ENCODE measurements around the gene MYADM. TPM values are rescaled to one million over a fixed set of nuclear protein-coding genes. Genes with fewer than 3 reads are reported as not detected.
A peak's percentile ranks its signal among the peaks of the same experiment; 100 is the strongest.

The MYADM gene
- total and polyA plus RNA-seq, 2 of the 13 experiments (the other 11 are each of a cell fraction or from before 2014, with no cell fraction given): 19.9 to 38.1 TPM

- CTCF ChIA-PET (ENCODE audit: low intra/inter-chr PET ratio, low total read pairs): interaction anchor here (1.5 kb wide), 1 partner anchor 37 kb away, joined by 3 read pairs; no protein-coding TSS in a partner anchor
- no peak for FAIRE-seq
These were observed 11.1 kb downstream of the MYADM start for GRCh38 chr19:53878776-53879139.

GRCh38 chr19:53879140-53880081 lies 11.7 kb downstream of the MYADM start:
- Histone ChIP-seq H3K4me1 (ENCODE audit: insufficient read depth, low read length) (peaks cover 30% of the 10 kb centered on the region), H3K4me2 (ENCODE audit: low read depth, low read length) (peak overlapping the region; percentile 99), H3K27me3 (ENCODE audit: control insufficient read depth in 1 of 2, insufficient read depth in 2 of 2, low read length in 2 of 2) (peaks cover 0 to 28% of the 10 kb centered on the region in 2 experiments; a peak in 3 of 5 replicates), H3K79me2 (ENCODE audit: insufficient read depth, low read length) (no peaks in the 10 kb centered on the region), H3K9me3 (ENCODE audit: low read length) (no peaks in the 10 kb centered on the region), H3K36me3 (replicated peaks in 1 of 2; ENCODE audit: control insufficient read depth in 1 of 2, insufficient read depth in 2 of 2, low read length in 2 of 2) (peaks cover 2 to 8% of the 10 kb centered on the region in 2 experiments; a peak in 2 of 5 replicates), H2AFZ (ENCODE audit: low read length) (peak overlapping the region; percentile 67), H4K20me1 (ENCODE audit: insufficient read depth, low read length) (peaks cover 4% of the 10 kb centered on the region; the same call in 1 of the 2 replicates), H3K27ac (ENCODE audit: extremely low read length, insufficient read depth, low read length) (no peak overlapping the region), H3K9ac (ENCODE audit: insufficient read depth, low read depth, low read length) (peak overlapping the region; percentile 71), H3K4me3 (replicated peaks in 1 of 3; ENCODE audit: insufficient read depth in 1 of 3, low read depth in 2 of 3, low read length in 3 of 3) (peak overlapping the region; percentile 64 to 84 (median 68))
- DNase-seq (ENCODE audit: low spot score): peak; percentile 86
- FAIRE-seq: peak; percentile 72
- BruUV-seq (replicated peaks): no TSS peak
- intact Hi-C loops (cut with micrococcal nuclease; ENCODE audit: unreplicated experiment) (loop anchor here (1.0 kb wide), 1 partner anchor 10 kb away; no protein-coding TSS in a partner anchor), in situ Hi-C loops (cut with HindIII; ENCODE audit: extremely low pct_ligation_motif_present, low pct_unique_long_range_greater_than_20kb) (loop anchor here (5.0 kb wide), 1 partner anchor 37 kb away; no protein-coding TSS in a partner anchor)
- 3% methylated on average over 25 of the region's 51 CpGs for WGBS (ENCODE audit: low lambda C conversion rate)
- CTCF ChIA-PET (ENCODE audit: low intra/inter-chr PET ratio, low total read pairs): interaction anchor here (1.5 kb wide), 1 partner anchor 37 kb away, joined by 3 read pairs; no protein-coding TSS in a partner anchor
- peak; percentile 88 for ATAC-seq
- POLR2A ChIA-PET: interaction anchor here (1.0 to 4.3 kb wide), 4 partner anchors 9 to 86 kb away, joined by 4 to 102 read pairs (median 7); partner anchors contain the start of gene MYADM
- TF ChIP-seq NFIC (IDR thresholded peaks at IDR 0.05; ENCODE audit: low read length) (no peak), KDM4B (CRISPR knock-in tag; IDR thresholded peaks at IDR 0.05) (no peak), ZNF550 (CRISPR knock-in tag; IDR thresholded peaks at IDR 0.05; ENCODE audit: borderline replicate concordance) (no peak), ZFP36L1 (CRISPR knock-in tag; IDR thresholded peaks at IDR 0.05) (no peak), IRF2 (CRISPR knock-in tag; IDR thresholded peaks at IDR 0.05) (peak; percentile 68), RBFOX2 (IDR thresholded peaks at IDR 0.05; ENCODE audit: low read depth, low read length) (peak; percentile 55), CBX2 (IDR thresholded peaks at IDR 0.05; ENCODE audit: low read depth, low read length) (no peak), CBX2 (CRISPR knock-in tag; IDR thresholded peaks at IDR 0.05; ENCODE audit: low read depth) (no peak), PHF20 (CRISPR knock-in tag; IDR thresholded peaks at IDR 0.05) (0 out of 2 replicates have a peak, but pooled peaks have one; percentile 72), ARID5B (CRISPR knock-in tag; IDR thresholded peaks at IDR 0.05) (0 out of 2 replicates have a peak, but pooled peaks have one; percentile 12)

More at GRCh38 chr19:53878776-53879139, 11.1 kb downstream of the MYADM start:
- Histone ChIP-seq H3K27ac (ENCODE audit: extremely low read length, insufficient read depth, low read length) (no peak overlapping the region), H2AFZ (ENCODE audit: low read length) (peak overlapping the region; percentile 67), H3K4me2 (ENCODE audit: low read depth, low read length) (peak overlapping the region; percentile 99), H3K79me2 (ENCODE audit: insufficient read depth, low read length) (no peaks in the 10 kb centered on the region), H3K4me3 (replicated peaks in 1 of 3; ENCODE audit: insufficient read depth in 1 of 3, low read depth in 2 of 3, low read length in 3 of 3) (peak overlapping the region; percentile 64 to 84 (median 68)), H3K4me1 (ENCODE audit: insufficient read depth, low read length) (peaks cover 30% of the 10 kb centered on the region), H3K9ac (ENCODE audit: insufficient read depth, low read depth, low read length) (peak overlapping the region; percentile 71), H3K27me3 (ENCODE audit: control insufficient read depth in 1 of 2, insufficient read depth in 2 of 2, low read length in 2 of 2) (peaks cover 0 to 21% of the 10 kb centered on the region in 2 experiments; a peak in 3 of 5 replicates), H3K9me3 (ENCODE audit: low read length) (no peaks in the 10 kb centered on the region), H3K36me3 (replicated peaks in 1 of 2; ENCODE audit: control insufficient read depth in 1 of 2, insufficient read depth in 2 of 2, low read length in 2 of 2) (peaks cover 5 to 15% of the 10 kb centered on the region in 2 experiments; a peak in 3 of 5 replicates), H4K20me1 (ENCODE audit: insufficient read depth, low read length) (peaks cover 4% of the 10 kb centered on the region)
- intact Hi-C loops (cut with micrococcal nuclease; ENCODE audit: unreplicated experiment) (loop anchor here (1.0 kb wide), 1 partner anchor 9 kb away; no protein-coding TSS in a partner anchor), in situ Hi-C loops (cut with HindIII; ENCODE audit: extremely low pct_ligation_motif_present, low pct_unique_long_range_greater_than_20kb) (no loop called here)
- peak; percentile 11 for ATAC-seq
- WGBS (ENCODE audit: low lambda C conversion rate): 66% methylated on average over 12 of the region's 12 CpGs
- no TSS peak for BruUV-seq (replicated peaks)
- POLR2A ChIA-PET: interaction anchor here (1.0 to 4.3 kb wide), 4 partner anchors 8 to 86 kb away, joined by 4 to 102 read pairs (median 7); partner anchors contain the start of gene MYADM
- no peak for DNase-seq (ENCODE audit: low spot score)
- 0 out of 2 replicates have a peak, but pooled peaks have one; percentile 5 for TF ChIP-seq ZNF788 (CRISPR knock-in tag; IDR thresholded peaks at IDR 0.05; ENCODE audit: borderline replicate concordance)
- no peak for TF ChIP-seq ATF7-NPFF (CRISPR knock-in tag; IDR thresholded peaks at IDR 0.05; ENCODE audit: low read depth)
- no peak for TF ChIP-seq SOX13 (IDR thresholded peaks at IDR 0.05)
- 0 out of 4 replicates have a peak, but pooled peaks of 1 of the 2 experiments have one; percentile 46 for TF ChIP-seq SOX13 (CRISPR knock-in tag; conservative IDR thresholded peaks at IDR 0.05 in 1 of 2, IDR thresholded peaks at IDR 0.05 in 1 of 2)

Data from HepG2 (cell line).